ENCODE measurements around the gene CYP26A1. TPM values are rescaled to one million over a fixed set of nuclear protein-coding genes. Genes with fewer than 3 reads are reported as not detected.

Gene CYP26A1
- total RNA-seq, 1 experiment from 2014 or later, result 1.5 TPM

GRCh38 chr10:93124580-93125318 is 51.1 kb downstream of the CYP26A1 start:
- H3K9me3 ChIP-seq (ENCODE audit: control insufficient read depth, insufficient read depth, low read depth, low read length), result peaks cover 11% of the 10 kb centered on the region
- no peak overlapping the region for H3K4me3 ChIP-seq (ENCODE audit: low read depth in 2 of 2, low read length in 2 of 2)
- intact Hi-C loops (cut with micrococcal nuclease; ENCODE audit: unreplicated experiment), result no loop called here
- in situ Hi-C loops (cut with HindIII; ENCODE audit: low pct_unique_long_range_greater_than_20kb, low sequenced_read_pairs), result no loop called here
- DNase-seq (ENCODE audit: low read depth, low spot score), result no peak
- no peak for ATAC-seq
- TF ChIP-seq SIN3A (IDR thresholded peaks at IDR 0.05; ENCODE audit: borderline replicate concordance, insufficient read depth, low read depth, low read length), result no peak
- TF ChIP-seq POLR2AphosphoS5 (IDR thresholded peaks at IDR 0.05; ENCODE audit: low read depth, low read length), result no peak
- no peak for TF ChIP-seq REST (IDR thresholded peaks at IDR 0.05; ENCODE audit: insufficient read depth in 1 of 2, low read depth in 2 of 2, low read length in 1 of 2)
- no peak for TF ChIP-seq CTCF (IDR thresholded peaks at IDR 0.05)
- TF ChIP-seq TCF7L2 (IDR thresholded peaks at IDR 0.05; ENCODE audit: low read depth, low read length), result no peak
- POLR2A ChIA-PET, result no interaction called here
- no TSS peak for BruUV-seq (replicated peaks)
- no peaks in the 10 kb centered on the region for H3K36me3 ChIP-seq (ENCODE audit: control insufficient read depth, insufficient read depth, low read length)
- H3K27ac ChIP-seq (ENCODE audit: low read length), result no peak overlapping the region
- no peaks in the 10 kb centered on the region for H3K4me1 ChIP-seq (ENCODE audit: control insufficient read depth, insufficient read depth, low read length)
- CTCF ChIA-PET, result no interaction called here
- 0 out of 2 replicates have a peak, but pooled peaks cover 2% of the 10 kb centered on the region for H3K27me3 ChIP-seq (ENCODE audit: control insufficient read depth, insufficient read depth, low read length)

GRCh38 chr10:93125966-93126365 is 52.3 kb downstream of the CYP26A1 start:
- in situ Hi-C loops (cut with HindIII; ENCODE audit: low pct_unique_long_range_greater_than_20kb, low sequenced_read_pairs) (no loop called here), intact Hi-C loops (cut with micrococcal nuclease; ENCODE audit: unreplicated experiment) (no loop called here)
- no peak overlapping the region for H3K4me3 ChIP-seq (ENCODE audit: low read depth in 2 of 2, low read length in 2 of 2)
- no TSS peak for BruUV-seq (replicated peaks)
- DNase-seq (ENCODE audit: low read depth, low spot score) (no peak), ATAC-seq (no peak)
- TF ChIP-seq REST (IDR thresholded peaks at IDR 0.05; ENCODE audit: insufficient read depth in 1 of 2, low read depth in 2 of 2, low read length in 1 of 2) (no peak), SIN3A (IDR thresholded peaks at IDR 0.05; ENCODE audit: borderline replicate concordance, insufficient read depth, low read depth, low read length) (no peak)
- ChIA-PET POLR2A (no interaction called here), CTCF (interaction anchor here (1.4 kb wide), 1 partner anchor 10 kb away, joined by 3 read pairs; no protein-coding TSS in a partner anchor)
- H3K27me3 ChIP-seq (ENCODE audit: control insufficient read depth, insufficient read depth, low read length), result 0 out of 2 replicates have a peak, but pooled peaks cover 2% of the 10 kb centered on the region
- H3K9me3 ChIP-seq (ENCODE audit: control insufficient read depth, insufficient read depth, low read depth, low read length), result peaks cover 11% of the 10 kb centered on the region
- H3K4me1 ChIP-seq (ENCODE audit: control insufficient read depth, insufficient read depth, low read length), result no peaks in the 10 kb centered on the region
- H3K36me3 ChIP-seq (ENCODE audit: control insufficient read depth, insufficient read depth, low read length), result no peaks in the 10 kb centered on the region
- no peak overlapping the region for H3K27ac ChIP-seq (ENCODE audit: low read length)
